ENCODE measurements around the gene EVI5L.
"Not testable (repeated sequence)": the region's sequence is repeated elsewhere in the genome, so short reads cannot be mapped to it uniquely, and the experiment has no call there.

EVI5L gene

DNA sequence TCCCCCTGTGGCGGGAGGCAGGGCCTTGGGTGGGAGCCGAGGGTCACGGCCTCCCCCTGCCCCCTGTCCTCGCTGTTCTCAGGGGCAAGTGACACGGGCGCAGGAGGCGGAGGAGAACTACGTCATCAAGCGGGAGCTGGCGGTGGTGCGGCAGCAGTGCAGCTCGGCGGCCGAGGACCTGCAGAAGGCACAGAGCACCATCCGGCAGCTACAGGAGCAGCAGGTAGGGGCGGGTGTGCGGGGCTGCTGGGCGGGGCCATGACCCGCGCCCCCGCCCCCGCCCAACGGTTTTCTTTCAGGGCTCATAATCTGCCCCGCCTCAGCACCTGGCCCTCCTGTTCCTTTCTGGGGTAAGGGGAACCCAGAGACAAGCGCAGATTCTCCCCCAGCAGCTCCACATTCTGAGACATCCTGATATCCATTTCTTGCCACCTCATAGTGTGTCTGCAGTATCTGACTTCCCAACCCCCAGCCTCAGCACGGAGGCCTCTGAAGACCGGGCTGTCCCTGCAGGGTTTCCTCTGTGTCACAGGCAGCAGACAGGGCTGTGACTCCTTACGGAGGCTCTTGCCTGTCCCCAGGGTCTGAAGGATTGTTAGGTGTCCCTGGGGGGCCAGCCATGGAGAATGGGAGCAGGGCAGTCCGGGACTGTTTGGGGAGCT is 28.2 kb downstream of the EVI5L start:
- H3K4me3 ChIP-seq (ENCODE audit: low read depth, low read length), result no peak overlapping the region
- TF ChIP-seq, protein P1, sequence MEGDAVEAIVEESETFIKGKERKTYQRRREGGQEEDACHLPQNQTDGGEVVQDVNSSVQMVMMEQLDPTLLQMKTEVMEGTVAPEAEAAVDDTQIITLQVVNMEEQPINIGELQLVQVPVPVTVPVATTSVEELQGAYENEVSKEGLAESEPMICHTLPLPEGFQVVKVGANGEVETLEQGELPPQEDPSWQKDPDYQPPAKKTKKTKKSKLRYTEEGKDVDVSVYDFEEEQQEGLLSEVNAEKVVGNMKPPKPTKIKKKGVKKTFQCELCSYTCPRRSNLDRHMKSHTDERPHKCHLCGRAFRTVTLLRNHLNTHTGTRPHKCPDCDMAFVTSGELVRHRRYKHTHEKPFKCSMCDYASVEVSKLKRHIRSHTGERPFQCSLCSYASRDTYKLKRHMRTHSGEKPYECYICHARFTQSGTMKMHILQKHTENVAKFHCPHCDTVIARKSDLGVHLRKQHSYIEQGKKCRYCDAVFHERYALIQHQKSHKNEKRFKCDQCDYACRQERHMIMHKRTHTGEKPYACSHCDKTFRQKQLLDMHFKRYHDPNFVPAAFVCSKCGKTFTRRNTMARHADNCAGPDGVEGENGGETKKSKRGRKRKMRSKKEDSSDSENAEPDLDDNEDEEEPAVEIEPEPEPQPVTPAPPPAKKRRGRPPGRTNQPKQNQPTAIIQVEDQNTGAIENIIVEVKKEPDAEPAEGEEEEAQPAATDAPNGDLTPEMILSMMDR (conservative IDR thresholded peaks at IDR 0.05; ENCODE audit: low read depth, low read length), result no peak
- DNase-seq (ENCODE audit: low read depth), result no peak

DNA sequence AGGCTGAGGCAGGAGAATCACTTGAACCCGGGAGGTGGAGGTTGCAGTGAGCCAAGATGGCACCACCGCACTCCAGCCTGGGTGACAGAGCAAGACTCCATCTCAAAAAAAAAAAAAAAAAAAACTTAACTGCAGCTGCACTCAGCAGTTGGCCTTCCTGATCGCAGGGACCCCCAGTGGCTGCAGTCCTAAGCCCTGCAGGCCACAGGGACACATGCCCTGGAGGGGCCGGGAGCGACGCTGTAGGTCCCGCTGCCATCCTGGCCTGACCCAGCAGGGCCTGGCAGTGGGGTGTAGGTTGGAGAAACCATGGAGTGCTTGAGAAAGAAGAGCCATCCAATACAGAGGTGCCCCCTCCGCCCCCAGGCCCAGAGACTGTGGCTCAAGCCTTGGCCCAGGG is 29.1 kb downstream of the EVI5L start:
- not testable (repeated sequence) for H3K4me3 ChIP-seq (ENCODE audit: low read depth, low read length); DNase-seq (ENCODE audit: low read depth)

- no peak overlapping the region for H3K4me3 ChIP-seq (ENCODE audit: low read depth, low read length)
- no peak for DNase-seq (ENCODE audit: low read depth)
- TF ChIP-seq, protein P1 (conservative IDR thresholded peaks at IDR 0.05; ENCODE audit: low read depth, low read length), result no peak
Measured at GRCh38 chr19:7859831-7860713, 30.1 kb downstream of the EVI5L start.

GRCh38 chr19:7860714-7861618 is 30.9 kb downstream of the EVI5L start:
- TF ChIP-seq, protein P1 (conservative IDR thresholded peaks at IDR 0.05; ENCODE audit: low read depth, low read length), result no peak
- no peak for DNase-seq (ENCODE audit: low read depth)
- H3K4me3 ChIP-seq (ENCODE audit: low read depth, low read length), result no peak overlapping the region

DNA sequence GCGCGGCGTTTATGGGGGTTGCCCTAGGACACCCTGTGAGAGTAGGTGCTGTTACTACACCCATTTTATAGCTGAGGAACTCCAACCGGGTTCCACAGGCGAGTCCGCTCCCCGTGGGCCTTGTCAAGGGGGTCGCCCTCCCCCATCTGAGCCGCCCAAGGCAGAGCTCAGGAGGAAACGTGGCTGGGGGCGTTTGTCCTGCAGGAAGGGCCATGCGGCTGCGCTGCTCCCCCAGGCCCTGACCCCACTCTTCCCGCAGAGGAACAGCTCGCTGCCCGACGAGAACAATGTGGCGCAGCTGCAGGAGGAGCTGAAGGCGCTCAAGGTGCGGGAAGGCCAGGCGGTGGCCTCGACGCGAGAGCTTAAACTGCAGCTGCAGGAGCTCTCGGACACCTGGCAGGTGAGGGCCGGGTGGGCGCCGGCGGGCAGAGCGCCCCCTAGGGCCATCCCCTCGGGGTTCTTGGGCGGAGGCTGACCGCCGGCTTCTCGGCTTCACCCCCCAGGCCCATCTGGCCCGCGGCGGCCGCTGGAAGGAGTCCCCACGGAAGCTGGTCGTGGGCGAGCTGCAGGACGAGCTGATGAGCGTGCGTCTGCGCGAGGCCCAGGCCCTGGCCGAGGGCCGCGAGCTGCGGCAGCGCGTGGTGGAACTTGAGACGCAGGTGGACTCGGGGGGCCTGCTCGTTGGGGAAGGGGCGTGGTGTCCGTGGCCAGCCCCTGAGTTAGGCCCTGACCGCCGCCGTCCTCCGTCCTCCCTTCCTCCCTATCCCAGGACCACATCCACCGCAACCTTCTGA is 31.8 kb downstream of the EVI5L start:
- DNase-seq (ENCODE audit: low read depth), result no peak
- peak overlapping the region; percentile 41 for H3K4me3 ChIP-seq (ENCODE audit: low read depth, low read length)

GRCh38 chr19:7862413-7862951 is 32.5 kb downstream of the EVI5L start:
- DNase-seq (ENCODE audit: low read depth), result peak; percentile 72
- H3K4me3 ChIP-seq (ENCODE audit: low read depth, low read length), result peak overlapping the region; percentile 41
- TF ChIP-seq, protein P1 (conservative IDR thresholded peaks at IDR 0.05; ENCODE audit: low read depth, low read length), result no peak

More for the DNA sequence above, 31.8 kb downstream of the EVI5L start:
- TF ChIP-seq, protein P1 (conservative IDR thresholded peaks at IDR 0.05; ENCODE audit: low read depth, low read length), result peak; percentile 2
